Natural killer cell (primary cell): ENCODE results near the gene AP2A2. TPM values are rescaled to one million over a fixed set of nuclear protein-coding genes. Genes with fewer than 3 reads are reported as not detected.

Experiments used
- ATAC-seq, 3 donors: fragments of 150-1000 bp in 2 of 3; fragments of 200-7000 bp in 1 of 3; cut with Tn5 transposase; 1 replicate in 1 of 3; 2 replicates in 2 of 3; pipeline ENCODE4 v1.10.0; 2021; ENCODE audit warnings: mild to moderate bottlenecking in 2 of 3, moderate library complexity in 2 of 3
- DNase-seq, 2 donors: peaks; one replicate each; pipeline versions ENCODE4 v3.0.0 to v3.0.0-alpha.2; 2013 to 2021; ENCODE audit warnings: mixed read lengths in 1 of 2
- H3K27ac ChIP-seq: one replicate; pipeline ENCODE4 v1.5.1; 2013; ENCODE audit warnings: mild to moderate bottlenecking, low read length
- H3K27me3 ChIP-seq: one replicate; pipeline ENCODE4 v1.6.1; 2013; ENCODE audit warnings: low read length; ENCODE audit not compliant: control insufficient read depth, insufficient read depth
- H3K36me3 ChIP-seq: one replicate; pipeline ENCODE4 v1.6.1; 2013; ENCODE audit warnings: low read length; ENCODE audit not compliant: control insufficient read depth, insufficient read depth
- H3K4me1 ChIP-seq: one replicate; pipeline ENCODE4 v1.6.1; 2013; ENCODE audit warnings: low read length; ENCODE audit not compliant: control insufficient read depth, insufficient read depth
- H3K4me3 ChIP-seq: one replicate; pipeline ENCODE4 v1.5.1; 2013; ENCODE audit warnings: low read length
- H3K9me3 ChIP-seq: one replicate; pipeline ENCODE4 v1.6.1; 2013; ENCODE audit warnings: low read length; ENCODE audit not compliant: control insufficient read depth, insufficient read depth
- H3K27ac Mint-ChIP-seq, 2 donors: one replicate each; pipeline ENCODE4 v1.8.0; 2022; ENCODE audit warnings: mild to moderate bottlenecking in 2 of 2, mixed read lengths in 2 of 2, moderate library complexity in 1 of 2
- H3K27me3 Mint-ChIP-seq, 2 donors: one replicate each; pipeline ENCODE4 v1.8.0; 2022; ENCODE audit warnings: low read depth in 2 of 2, mixed read lengths in 2 of 2
- H3K36me3 Mint-ChIP-seq: one replicate; pipeline ENCODE4 v1.8.0; 2022; ENCODE audit warnings: mixed read lengths
- H3K4me1 Mint-ChIP-seq, 2 donors: one replicate each; pipeline ENCODE4 v1.8.0; 2022; ENCODE audit warnings: mixed read lengths in 2 of 2
- H3K4me3 Mint-ChIP-seq: one replicate; pipeline ENCODE4 v1.8.0; 2022; ENCODE audit warnings: mild to moderate bottlenecking, moderate library complexity, mixed read lengths
- H3K9me3 Mint-ChIP-seq, 2 donors: one replicate each; pipeline ENCODE4 v1.8.0; 2022; ENCODE audit warnings: mixed read lengths in 2 of 2
- WGBS: methylation state at CpG from one replicate; pipeline ENCODE4 v1.1.7; 2013; ENCODE audit warnings: missing lambda C conversion rate; ENCODE audit not compliant: insufficient coverage; 5-methylcytosine and 5-hydroxymethylcytosine counted together
- intact Hi-C: fragments of 100-400 bp; cut with micrococcal nuclease; formaldehyde crosslinking; loops from one replicate; pipeline ENCODE4 v1.14.2; 2022
- total RNA-seq, 4 donors: library from RNA; stranded (reverse); fragments of 120-200 nt in 1 of 4; gene quantifications; one replicate each; pipeline versions ENCODE4 v1.2.3 to v1.2.4, GENCODE V29; 2013 to 2022
- TF ChIP-seq, protein P1 (sequence below): fragments of 200-600 bp; IDR thresholded peaks from one replicate; pipeline ENCODE4 v1.8.0; 2022; ENCODE audit warnings: antibody characterized with exemption

The AP2A2 gene
- total RNA-seq, 3 donors from 2014 or later (not counting 1 experiment from before 2014, with no cell fraction given) = 57.2 to 120 (median 82.9) TPM

DNA sequence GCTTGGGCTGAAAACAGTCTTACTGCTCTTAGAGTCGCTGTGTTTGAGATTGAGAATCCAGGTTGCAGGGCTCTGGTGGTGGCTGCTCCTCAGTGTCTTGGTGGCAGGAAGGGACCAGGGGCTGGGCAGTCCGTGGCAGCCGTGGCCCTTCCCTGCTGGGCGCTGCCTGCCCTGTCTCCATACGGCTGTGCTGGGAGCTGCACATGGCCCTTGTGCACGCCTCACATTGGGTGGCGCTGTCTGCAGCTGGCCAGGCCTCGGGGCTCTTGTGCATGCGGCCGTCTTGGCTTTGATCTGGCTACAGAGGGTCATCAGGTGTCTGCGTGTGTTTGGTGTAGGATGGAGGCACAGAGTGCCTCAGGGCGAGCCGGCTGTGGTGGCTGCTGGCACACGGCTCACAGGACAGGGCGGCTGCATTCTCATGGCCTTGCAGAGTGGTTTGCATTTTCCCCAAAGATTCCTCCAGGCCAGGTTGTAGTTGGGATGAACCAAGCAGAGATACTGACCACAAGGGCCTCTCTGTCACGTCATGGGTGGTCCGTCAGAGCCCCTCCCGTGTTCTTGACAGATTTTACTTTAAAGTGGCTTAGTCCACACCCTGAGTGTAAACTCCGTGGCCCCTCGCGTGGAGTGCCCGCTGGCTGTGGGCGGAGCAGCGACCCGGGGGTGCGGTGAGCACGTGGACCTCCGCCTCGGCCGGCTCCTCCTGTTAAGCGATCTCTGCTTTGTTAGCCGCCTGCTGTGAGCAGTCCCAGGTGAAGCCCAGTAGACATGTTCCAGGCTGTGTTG is 76.1 kb downstream of the AP2A2 start:
- H3K36me3 Mint-ChIP-seq = no peaks in the 10 kb centered on the region

DNA sequence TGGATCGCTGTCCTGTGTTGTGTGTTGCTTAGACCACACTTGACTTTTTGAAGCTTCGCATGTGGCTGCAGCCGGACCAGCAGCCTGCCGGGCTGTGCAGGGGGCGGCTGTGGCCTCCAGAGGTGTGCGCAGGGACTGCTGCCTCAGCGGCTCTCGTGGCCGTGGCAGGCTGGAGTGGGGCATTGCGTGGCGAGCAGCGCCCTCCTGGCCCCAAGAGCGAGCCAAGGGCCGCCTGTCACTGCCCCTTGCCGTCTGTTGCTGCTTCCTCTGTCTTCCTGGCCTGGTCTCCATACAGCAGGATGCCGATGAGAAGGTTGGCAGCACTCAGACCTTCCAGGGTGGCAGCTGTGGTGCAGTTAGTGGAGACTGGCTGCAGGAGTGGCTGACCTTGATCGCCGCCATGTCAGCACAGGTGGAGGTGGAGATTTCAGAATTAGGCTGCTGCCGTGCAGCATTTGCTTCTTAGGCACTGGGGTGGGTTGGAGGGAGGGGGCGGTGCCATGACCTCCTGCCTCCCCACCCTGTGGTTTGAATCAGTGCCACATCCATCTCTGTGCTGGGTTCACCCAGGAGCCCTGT is 76.8 kb downstream of the AP2A2 start:
- WGBS = 91% methylated on average over 20 of the region's 20 CpGs
- Histone ChIP-seq H3K27ac (no peak overlapping the region), H3K9me3 (no peaks in the 10 kb centered on the region), H3K4me1 (no peaks in the 10 kb centered on the region), H3K36me3 (peaks cover 41% of the 10 kb centered on the region), H3K4me3 (no peak overlapping the region), H3K27me3 (no peaks in the 10 kb centered on the region)
- Mint-ChIP-seq H3K9me3 (no peaks in the 10 kb centered on the region), H3K4me1 (peaks cover 7 to 8% of the 10 kb centered on the region in 2 donors), H3K27ac (no peak overlapping the region), H3K4me3 (no peak overlapping the region), H3K27me3 (no peaks in the 10 kb centered on the region), H3K36me3 (no peaks in the 10 kb centered on the region)
- ATAC-seq = no peak
- intact Hi-C loops = no loop called here
- no peak for DNase-seq
- TF ChIP-seq, protein P1, sequence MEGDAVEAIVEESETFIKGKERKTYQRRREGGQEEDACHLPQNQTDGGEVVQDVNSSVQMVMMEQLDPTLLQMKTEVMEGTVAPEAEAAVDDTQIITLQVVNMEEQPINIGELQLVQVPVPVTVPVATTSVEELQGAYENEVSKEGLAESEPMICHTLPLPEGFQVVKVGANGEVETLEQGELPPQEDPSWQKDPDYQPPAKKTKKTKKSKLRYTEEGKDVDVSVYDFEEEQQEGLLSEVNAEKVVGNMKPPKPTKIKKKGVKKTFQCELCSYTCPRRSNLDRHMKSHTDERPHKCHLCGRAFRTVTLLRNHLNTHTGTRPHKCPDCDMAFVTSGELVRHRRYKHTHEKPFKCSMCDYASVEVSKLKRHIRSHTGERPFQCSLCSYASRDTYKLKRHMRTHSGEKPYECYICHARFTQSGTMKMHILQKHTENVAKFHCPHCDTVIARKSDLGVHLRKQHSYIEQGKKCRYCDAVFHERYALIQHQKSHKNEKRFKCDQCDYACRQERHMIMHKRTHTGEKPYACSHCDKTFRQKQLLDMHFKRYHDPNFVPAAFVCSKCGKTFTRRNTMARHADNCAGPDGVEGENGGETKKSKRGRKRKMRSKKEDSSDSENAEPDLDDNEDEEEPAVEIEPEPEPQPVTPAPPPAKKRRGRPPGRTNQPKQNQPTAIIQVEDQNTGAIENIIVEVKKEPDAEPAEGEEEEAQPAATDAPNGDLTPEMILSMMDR = no peak

More for the DNA sequence above, 76.1 kb downstream of the AP2A2 start:
- no peak overlapping the region for H3K4me3 ChIP-seq
- Mint-ChIP-seq H3K4me1 (peaks cover 11 to 12% of the 10 kb centered on the region in 2 donors), H3K4me3 (no peak overlapping the region), H3K27me3 (no peaks in the 10 kb centered on the region), H3K9me3 (no peaks in the 10 kb centered on the region), H3K27ac (no peak overlapping the region)
- 96% methylated on average over 32 of the region's 32 CpGs for WGBS
- no peak for ATAC-seq
- H3K27ac ChIP-seq = no peak overlapping the region
- TF ChIP-seq, protein P1 = no peak
- no peaks in the 10 kb centered on the region for H3K9me3 ChIP-seq
- peaks cover under 1% of the 10 kb centered on the region for H3K4me1 ChIP-seq
- no peak for DNase-seq
- H3K36me3 ChIP-seq = peaks cover 41% of the 10 kb centered on the region
- no peaks in the 10 kb centered on the region for H3K27me3 ChIP-seq
- intact Hi-C loops = no loop called here

DNA sequence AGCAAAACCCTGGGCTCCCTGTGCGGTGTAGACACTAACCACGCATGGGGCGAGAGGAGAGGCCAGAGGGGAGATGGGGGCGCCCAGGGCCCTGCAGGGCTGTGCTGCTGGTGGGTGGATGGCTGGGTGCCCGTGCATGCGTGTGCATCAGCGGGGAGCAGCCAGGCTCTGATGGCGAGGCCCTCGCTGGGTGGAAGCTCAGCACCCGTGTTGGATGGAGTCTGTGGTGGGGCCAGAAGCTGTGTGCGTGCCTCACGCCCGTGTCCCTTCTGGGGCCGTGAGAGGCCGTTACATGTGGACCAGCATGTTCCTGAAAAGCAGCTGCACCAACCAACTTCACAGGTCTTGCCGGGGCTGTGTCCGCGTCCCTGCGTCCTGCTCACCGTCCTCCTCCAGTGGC is 77.5 kb downstream of the AP2A2 start:
- no peaks in the 10 kb centered on the region for H3K36me3 Mint-ChIP-seq

More for the DNA sequence above, 77.5 kb downstream of the AP2A2 start:
- intact Hi-C loops = no loop called here
- Histone ChIP-seq H3K27ac (no peak overlapping the region), H3K4me1 (no peaks in the 10 kb centered on the region), H3K27me3 (no peaks in the 10 kb centered on the region), H3K4me3 (no peak overlapping the region), H3K9me3 (no peaks in the 10 kb centered on the region), H3K36me3 (peaks cover 44% of the 10 kb centered on the region)
- no peaks in the 10 kb centered on the region for H3K9me3 Mint-ChIP-seq
- peaks cover 7 to 8% of the 10 kb centered on the region in 2 donors for H3K4me1 Mint-ChIP-seq
- H3K27ac Mint-ChIP-seq = no peak overlapping the region
- TF ChIP-seq, protein P1 = no peak
- no peaks in the 10 kb centered on the region for H3K27me3 Mint-ChIP-seq
- DNase-seq (no peak), ATAC-seq (no peak)
- 87% methylated on average over 20 of the region's 20 CpGs for WGBS
- no peak overlapping the region for H3K4me3 Mint-ChIP-seq
